GOT3 (cell line): ENCODE data around the gene AOAH.

Experiments
- DNase-seq: peaks from one replicate; lab custom pipeline; 2025; ENCODE audit warnings: mixed read lengths; lab: John Stamatoyannopoulos, UW

The AOAH gene

DNA sequence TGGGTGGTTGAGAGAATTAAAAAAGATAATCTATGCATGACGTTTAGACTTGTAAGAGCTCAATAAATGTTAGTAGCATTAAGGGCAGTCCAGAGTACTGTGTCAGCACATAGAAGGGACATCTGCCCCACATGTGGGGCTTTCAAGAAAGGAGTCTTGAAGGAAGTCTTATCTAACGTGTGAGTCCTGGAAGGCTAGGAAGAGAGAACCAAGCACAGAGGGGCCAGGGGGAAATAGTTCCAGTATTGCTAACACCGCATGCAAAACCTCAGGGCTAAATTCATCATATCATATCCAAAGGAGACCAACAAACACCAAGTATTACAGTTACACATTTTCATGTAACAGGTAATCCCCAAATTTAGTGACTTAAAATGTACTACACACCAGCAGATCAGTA lies 122.7 kb downstream of the AOAH start:
- no peak for DNase-seq

GRCh38 chr7:36600869-36601530 lies 123.3 kb downstream of the AOAH start:
- no peak for DNase-seq

DNA sequence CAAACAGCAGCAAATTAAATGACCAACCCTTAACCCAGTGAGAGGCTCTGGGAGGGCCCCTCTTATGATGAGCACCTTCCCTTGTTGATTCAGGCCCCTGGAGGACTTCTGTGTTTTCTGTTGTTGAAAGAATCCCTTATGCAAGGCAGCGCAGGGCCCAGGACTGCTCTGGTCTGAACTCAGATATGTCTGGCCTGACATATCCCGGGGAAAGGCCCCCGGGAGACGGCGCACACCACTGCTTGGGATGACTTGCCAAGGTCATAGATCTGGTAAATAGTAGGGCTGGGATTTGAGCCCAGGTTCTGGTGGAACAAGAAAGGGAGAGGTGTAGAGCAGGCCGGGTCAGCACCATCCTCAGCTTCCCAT lies 124.0 kb downstream of the AOAH start:
- no peak for DNase-seq

DNA sequence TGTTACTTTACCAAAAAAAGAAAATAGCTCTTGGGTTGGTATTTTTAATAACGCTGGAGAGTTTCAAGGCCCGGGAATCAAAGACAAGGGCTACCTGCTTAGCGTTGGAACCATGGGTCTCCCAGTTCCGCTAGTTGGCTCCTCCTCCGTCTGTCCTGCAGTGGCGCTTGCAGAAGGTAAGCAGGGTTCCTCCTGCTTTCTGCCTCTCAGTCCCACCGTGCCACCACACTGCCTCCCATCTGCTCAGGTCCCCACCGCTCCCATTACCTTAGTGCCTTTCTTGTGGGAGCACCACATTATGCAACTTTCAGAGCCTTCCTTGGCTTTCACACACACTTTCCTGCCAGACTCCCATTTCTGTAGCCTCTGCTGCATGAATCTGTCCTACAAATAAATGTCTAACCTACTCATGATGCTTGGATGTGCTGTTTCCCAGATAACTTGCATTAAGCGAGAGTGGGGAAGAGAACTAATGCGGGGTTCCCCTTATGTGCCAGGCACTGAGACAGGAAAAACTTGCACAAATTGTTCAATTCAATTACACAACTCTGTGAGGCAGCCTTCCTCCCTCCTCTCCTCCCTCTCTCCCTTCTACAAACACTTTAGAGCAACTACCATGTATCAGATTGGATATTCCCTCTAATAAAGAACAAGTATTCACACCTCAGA lies 124.5 kb downstream of the AOAH start:
- DNase-seq = no peak

DNA sequence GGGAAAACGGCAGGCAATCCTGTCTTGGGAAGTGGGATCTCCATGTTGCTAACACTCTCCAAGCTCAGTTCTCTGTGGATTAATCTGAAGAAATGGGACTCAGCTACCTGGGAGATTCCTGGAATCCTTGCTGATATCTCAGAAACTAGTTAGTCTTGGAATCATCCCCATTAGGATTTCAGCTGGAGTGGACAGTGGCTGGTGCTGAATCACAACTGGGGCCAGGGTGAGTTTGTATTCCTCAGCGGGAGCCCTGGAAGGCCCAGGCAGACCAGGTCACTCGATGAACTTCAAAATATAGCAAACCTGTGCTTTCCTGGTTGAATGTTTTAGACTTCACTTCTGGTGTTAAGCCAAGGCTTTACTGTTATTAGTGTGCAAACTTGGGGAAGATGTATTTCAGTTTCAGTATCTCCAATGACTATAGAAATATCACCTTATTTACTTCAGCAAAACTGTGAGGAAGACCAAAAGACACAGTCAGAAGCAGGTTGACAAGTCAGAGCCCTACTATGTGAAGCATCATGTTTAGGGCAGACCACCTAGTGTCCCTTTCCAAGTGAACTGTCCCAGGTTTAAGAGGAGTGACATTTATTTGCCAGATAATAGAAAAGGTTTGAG lies 126.1 kb downstream of the AOAH start:
- DNase-seq = no peak

GRCh38 chr7:36597090-36597773 lies 127.1 kb downstream of the AOAH start:
- no peak for DNase-seq

- DNase-seq = no peak
These were observed 129.8 kb downstream of the AOAH start for GRCh38 chr7:36594445-36594844.

- DNase-seq = no peak
These were observed 132.7 kb downstream of the AOAH start for GRCh38 chr7:36591636-36592035.

DNA sequence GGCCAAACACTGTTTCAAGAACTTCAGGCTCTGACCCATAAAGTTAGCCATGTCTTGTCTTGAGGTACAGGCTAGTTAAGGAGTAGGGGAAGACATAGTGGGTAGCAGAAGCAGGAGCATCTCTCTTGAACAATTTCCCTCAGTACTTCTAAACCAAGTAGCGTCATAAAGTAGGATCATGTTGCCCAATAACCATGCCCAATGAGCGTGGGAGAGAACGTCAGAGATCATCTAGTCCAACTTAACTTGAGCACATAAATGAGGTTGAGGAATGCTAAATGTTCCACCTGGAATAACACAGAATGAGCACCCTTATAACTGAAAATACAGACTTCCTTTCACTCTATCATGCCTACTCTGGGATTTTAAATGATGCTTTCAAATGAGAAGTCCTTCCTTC lies 134.9 kb downstream of the AOAH start:
- DNase-seq = no peak

GRCh38 chr7:36583318-36583717 lies 141.0 kb downstream of the AOAH start:
- DNase-seq = no peak

DNA sequence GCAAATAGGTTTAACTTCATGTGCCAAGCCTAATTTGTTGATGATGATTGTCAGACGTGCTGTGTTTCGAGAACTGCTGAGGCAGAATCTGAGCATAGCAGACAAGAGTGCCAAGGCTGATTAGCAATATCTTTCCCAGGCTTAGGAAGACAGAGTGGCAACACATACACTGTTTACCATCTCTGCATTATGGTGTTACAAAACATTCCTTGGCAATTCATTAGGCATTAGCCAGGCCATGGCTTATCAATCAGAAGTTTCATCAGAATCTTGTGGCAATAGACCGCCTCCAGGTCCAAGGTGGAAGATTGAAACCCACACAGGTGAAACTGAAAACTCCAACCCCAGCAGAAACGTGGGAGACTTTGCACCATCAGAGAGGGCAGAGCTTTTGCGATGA lies 148.5 kb downstream of the AOAH start:
- DNase-seq = no peak

GRCh38 chr7:36573066-36573465 lies 151.2 kb downstream of the AOAH start:
- no peak for DNase-seq

GRCh38 chr7:36571190-36571560 lies 153.1 kb downstream of the AOAH start:
- no peak for DNase-seq

GRCh38 chr7:36570528-36571189 lies 153.6 kb downstream of the AOAH start:
- DNase-seq = no peak

DNA sequence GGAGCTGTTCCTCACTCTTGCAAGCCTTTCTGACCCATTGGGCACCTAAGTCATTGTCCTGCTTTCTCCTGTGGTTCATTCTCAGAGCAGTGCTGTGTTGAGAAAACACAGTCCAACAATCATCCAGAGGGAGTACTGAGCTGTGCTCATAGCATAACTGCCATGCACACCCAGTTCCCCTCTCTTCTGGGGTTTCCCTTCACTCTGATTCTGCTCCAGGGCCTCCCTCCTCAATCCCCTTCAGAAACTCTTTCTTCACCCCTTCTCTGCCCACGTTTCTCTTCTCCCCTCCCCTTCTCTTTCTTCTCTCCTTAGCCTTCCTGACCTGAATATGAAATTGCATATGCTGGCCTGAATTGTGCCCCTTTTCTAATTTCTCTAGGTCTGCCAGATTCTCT lies 155.8 kb downstream of the AOAH start:
- no peak for DNase-seq

DNA sequence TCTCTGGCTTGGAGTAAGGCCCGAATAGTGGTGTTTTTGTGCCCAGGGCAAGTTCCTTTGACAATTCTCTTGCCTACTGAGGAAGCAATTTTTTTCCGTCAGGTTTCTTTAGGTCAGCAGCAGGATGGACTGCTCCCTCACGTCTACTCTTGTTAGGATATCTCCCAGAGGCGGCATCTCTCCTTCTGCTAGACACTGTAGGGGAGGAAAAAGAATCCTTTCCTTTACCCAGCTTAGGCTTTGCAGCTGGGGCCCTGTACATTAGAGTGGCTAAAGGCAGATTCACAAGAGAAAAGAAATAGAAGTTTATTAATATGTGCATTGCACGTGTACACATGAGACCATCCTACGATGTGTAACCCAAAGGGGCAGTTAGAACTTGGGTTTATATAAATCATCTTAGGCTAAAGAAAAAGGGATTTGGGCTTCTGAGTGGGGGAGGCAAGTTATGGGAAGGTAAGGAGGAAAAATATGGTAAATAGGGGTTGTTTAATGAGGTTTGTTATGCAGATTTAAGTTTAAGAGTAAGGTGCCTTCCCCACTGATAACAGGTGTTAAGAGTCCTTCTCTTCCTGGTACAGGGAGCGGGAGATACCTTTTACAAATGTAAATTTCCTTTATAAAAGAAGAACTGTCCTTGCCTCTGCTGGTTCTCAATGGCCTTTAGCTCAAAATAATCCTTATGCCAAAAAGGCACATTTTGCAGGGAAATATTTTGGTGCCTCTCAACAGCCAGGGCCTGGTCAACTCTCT lies 156.4 kb downstream of the AOAH start:
- DNase-seq = no peak

- no peak for DNase-seq
These were observed 158.4 kb downstream of the AOAH start for GRCh38 chr7:36565792-36566356.

- no peak for DNase-seq
These were observed 159.8 kb downstream of the AOAH start for GRCh38 chr7:36564489-36564888.

- DNase-seq = no peak
These were observed 160.5 kb downstream of the AOAH start for GRCh38 chr7:36563706-36564327.

- no peak for DNase-seq
These were observed 162.2 kb downstream of the AOAH start for GRCh38 chr7:36562121-36562520.

GRCh38 chr7:36549029-36549428 lies 175.3 kb downstream of the AOAH start:
- no peak for DNase-seq
